ENCODE results near the gene CEP68.
A peak's percentile ranks its signal among the peaks of the same experiment; 100 is the strongest.
"Not testable (repeated sequence)": the region's sequence is repeated elsewhere in the genome, so short reads cannot be mapped to it uniquely, and the experiment has no call there.

CEP68 gene

DNA sequence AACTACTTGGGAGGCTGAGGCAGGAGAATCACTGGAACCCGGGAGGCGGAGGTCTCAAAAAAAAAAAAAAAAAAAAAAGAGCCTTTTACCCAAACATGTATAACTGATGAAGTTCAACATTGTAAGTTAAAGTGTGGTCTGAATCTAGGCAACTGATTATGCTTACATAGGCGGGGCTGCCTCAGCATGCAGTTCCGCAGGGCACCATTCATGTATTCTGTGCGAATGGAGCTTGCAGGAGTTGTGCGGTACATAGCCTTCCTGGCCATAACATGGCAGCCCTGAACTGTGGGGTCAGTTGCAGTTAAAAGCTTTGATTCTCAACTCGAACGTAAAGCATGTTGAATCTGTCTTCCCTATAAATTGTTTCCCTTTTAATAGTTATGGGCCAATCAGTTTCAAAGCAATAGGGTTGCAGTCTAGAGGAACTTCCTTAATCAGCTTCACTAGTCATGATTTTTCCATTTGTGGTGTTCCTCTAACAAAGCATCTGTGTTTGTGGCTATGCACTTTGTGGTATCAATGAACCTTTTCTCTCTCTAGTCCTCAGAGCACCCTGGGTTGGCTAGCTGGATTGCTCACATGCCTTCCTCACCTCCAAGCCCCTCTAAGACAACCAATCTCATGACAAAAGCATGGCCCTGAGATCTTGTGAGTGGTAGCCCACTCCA lies 30.6 kb upstream of the CEP68 start:
- Mint-ChIP-seq H3K36me3 (peaks cover 45% of the 10 kb centered on the region), H3K27ac (peak overlapping the region; percentile 96), H3K27me3 (no peaks in the 10 kb centered on the region), H3K4me1 (peaks cover 56% of the 10 kb centered on the region), H3K9me3 (no peaks in the 10 kb centered on the region), H3K4me3 (peak overlapping the region; percentile 39)
- peak; percentile 71 for ATAC-seq

- H3K27me3 Mint-ChIP-seq = no peaks in the 10 kb centered on the region
- H3K36me3 Mint-ChIP-seq = peaks cover 41% of the 10 kb centered on the region
- peaks cover 61% of the 10 kb centered on the region for H3K4me1 Mint-ChIP-seq
- peak overlapping the region; percentile 39 for H3K4me3 Mint-ChIP-seq
- H3K27ac Mint-ChIP-seq = peak overlapping the region; percentile 96
- no peaks in the 10 kb centered on the region for H3K9me3 Mint-ChIP-seq
- no peak for ATAC-seq
Measured at GRCh38 chr2:65026154-65026553, 30.1 kb upstream of the CEP68 start.

GRCh38 chr2:65026704-65027464 lies 29.3 kb upstream of the CEP68 start:
- Mint-ChIP-seq H3K4me3 (no peak overlapping the region), H3K36me3 (peaks cover 35% of the 10 kb centered on the region), H3K27me3 (no peaks in the 10 kb centered on the region), H3K9me3 (no peaks in the 10 kb centered on the region), H3K27ac (peak overlapping the region; percentile 96), H3K4me1 (peaks cover 68% of the 10 kb centered on the region)
- peak; percentile 77 for ATAC-seq

DNA sequence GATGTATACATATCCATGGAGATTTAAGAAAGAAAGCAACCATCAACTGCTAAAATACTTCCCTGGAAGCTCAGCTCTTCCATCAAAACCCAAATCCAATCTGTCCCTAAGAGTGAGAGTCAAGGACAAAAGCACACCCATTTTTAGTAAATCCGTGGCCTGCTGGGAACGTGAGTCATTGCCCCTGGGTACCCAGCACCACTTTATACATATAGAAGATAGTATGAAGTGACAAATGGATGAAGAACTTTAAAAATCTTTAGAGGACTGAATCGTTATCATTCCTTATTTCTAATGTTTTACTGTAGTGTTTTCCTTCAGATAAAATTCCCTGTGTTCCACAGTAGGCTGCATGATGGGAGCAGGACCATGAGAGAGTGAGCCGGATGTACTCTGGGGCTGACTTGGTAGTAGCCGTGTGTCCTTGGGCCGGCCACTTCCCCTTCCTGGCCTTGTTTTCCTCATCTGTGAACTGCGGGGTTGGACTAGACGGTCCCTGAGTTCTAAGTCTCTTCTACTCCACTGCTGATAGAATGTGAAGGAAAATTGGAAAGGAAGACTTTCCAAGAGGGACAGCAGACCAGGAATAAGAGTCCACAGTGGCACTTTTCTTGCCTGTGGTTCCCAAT lies 28.5 kb upstream of the CEP68 start:
- no peak for ATAC-seq
- H3K4me1 Mint-ChIP-seq = peaks cover 77% of the 10 kb centered on the region
- H3K9me3 Mint-ChIP-seq = no peaks in the 10 kb centered on the region
- peak overlapping the region; percentile 13 for H3K4me3 Mint-ChIP-seq
- H3K27ac Mint-ChIP-seq = peak overlapping the region; percentile 96
- peaks cover 27% of the 10 kb centered on the region for H3K36me3 Mint-ChIP-seq
- no peaks in the 10 kb centered on the region for H3K27me3 Mint-ChIP-seq

DNA sequence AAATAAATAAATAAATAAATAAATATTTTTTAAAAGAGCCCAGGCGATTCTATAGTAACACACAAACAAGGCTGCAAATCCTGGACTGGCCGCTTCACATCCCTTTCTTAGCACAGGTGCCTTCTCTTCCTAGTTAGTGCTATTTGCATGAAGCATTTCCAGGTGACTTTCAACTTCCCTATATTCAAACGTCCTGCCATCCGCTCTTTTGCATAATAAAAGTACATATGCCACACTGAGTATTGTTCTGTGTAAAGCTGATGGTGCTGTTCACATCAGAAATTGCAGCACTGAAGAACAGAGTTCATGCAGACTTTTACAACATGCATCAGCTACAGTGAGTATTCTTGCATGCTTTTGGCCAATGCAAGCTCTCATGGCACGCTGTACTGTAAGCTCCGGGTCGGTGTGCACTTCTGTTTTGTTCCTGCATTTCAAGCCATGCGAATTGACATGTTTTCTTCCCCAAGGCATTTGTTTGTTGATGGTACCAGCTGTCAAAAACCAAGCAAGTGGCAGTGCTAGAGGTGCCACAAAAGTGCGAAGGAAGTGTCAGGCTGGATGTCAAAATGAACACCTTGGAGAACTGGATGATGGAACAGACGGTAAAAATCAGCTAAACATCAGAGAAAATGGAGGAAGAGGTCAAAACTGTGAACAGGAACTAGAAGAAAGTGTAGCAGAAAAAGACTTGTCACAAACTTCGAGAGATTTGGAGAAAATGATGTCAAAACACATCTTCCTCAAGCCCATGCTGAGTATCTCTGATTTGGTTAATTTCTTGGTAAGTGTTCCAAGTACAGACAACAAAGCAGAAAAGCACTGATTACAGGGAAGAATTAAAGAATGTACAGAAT lies 25.5 kb upstream of the CEP68 start:
- peaks cover 72% of the 10 kb centered on the region for H3K4me1 Mint-ChIP-seq
- H3K27ac Mint-ChIP-seq = peak overlapping the region; percentile 43
- ATAC-seq = peak; percentile 72
- peaks cover 12% of the 10 kb centered on the region for H3K36me3 Mint-ChIP-seq
- no peaks in the 10 kb centered on the region for H3K27me3 Mint-ChIP-seq
- no peaks in the 10 kb centered on the region for H3K9me3 Mint-ChIP-seq
- peak overlapping the region; percentile 63 for H3K4me3 Mint-ChIP-seq

- H3K27me3 Mint-ChIP-seq = no peaks in the 10 kb centered on the region
- ATAC-seq = peak; percentile 62
- H3K4me3 Mint-ChIP-seq = peak overlapping the region; percentile 63
- H3K36me3 Mint-ChIP-seq = peaks cover 7% of the 10 kb centered on the region
- H3K9me3 Mint-ChIP-seq = no peaks in the 10 kb centered on the region
- H3K4me1 Mint-ChIP-seq = peaks cover 64% of the 10 kb centered on the region
- H3K27ac Mint-ChIP-seq = peak overlapping the region; percentile 43
Measured at GRCh38 chr2:65031341-65032018, 24.7 kb upstream of the CEP68 start.

DNA sequence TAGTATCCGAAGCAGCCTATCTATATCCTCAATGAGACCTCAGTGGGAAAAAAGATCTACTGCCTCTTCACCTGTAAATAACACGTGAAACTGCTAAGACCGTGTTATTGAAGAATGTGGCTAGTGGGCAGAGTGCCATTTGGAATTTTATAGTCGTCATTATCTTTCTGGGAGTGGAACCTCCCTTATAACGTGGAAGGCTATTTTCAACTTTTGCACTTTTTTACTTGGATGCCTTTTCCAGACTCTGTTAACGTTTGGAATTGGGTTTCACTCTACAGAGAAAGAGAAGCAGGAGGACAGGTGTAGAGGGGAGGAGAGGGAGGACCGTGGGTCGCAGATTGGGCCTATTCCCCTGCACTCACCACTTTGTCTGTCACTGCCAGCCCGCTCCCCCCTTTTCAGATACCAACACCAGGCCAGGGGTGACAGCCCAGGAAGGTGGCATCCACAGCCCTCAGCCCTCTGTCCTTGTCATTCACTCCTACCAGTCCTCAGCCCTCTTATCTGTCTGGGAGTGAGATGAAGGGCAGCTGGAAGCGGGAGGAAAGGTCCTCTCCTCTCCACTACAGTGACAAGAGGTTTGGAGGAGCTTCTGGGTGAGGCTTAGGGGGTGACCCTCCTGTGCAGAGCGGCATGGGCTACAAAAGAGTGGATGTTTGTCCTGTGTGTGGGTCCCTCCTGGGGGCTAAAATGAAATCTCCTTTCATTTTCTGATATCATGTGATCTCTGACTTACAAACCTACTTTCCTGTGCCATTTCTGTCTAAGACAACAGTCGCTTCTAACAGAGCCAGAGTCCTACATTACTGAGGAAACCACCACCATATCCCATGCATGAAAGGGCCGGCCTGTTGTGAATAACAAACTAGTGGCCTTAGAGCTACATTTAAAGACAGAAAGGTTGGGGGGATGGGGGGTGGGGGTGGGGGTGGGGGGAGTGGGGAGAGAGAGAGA lies 23.9 kb upstream of the CEP68 start:
- Mint-ChIP-seq H3K4me1 (peaks cover 65% of the 10 kb centered on the region), H3K9me3 (no peaks in the 10 kb centered on the region), H3K4me3 (peak overlapping the region; percentile 63), H3K27me3 (no peaks in the 10 kb centered on the region), H3K36me3 (peaks cover 14% of the 10 kb centered on the region), H3K27ac (peak overlapping the region; percentile 43)
- no peak for ATAC-seq

- H3K27ac Mint-ChIP-seq = peak overlapping the region; percentile 43
- H3K4me3 Mint-ChIP-seq = peak overlapping the region; percentile 41
- ATAC-seq = no peak
- H3K9me3 Mint-ChIP-seq = no peaks in the 10 kb centered on the region
- H3K4me1 Mint-ChIP-seq = peaks cover 57% of the 10 kb centered on the region
- no peaks in the 10 kb centered on the region for H3K27me3 Mint-ChIP-seq
- peaks cover 23% of the 10 kb centered on the region for H3K36me3 Mint-ChIP-seq
Measured at GRCh38 chr2:65033178-65033577, 23.0 kb upstream of the CEP68 start.

- H3K9me3 Mint-ChIP-seq, H3K4me3 Mint-ChIP-seq, ATAC-seq, H3K27ac Mint-ChIP-seq, H3K27me3 Mint-ChIP-seq: not testable (repeated sequence)
- Mint-ChIP-seq H3K4me1 (peaks cover 54% of the 10 kb centered on the region), H3K36me3 (peaks cover 28% of the 10 kb centered on the region)
Measured at GRCh38 chr2:65033667-65034066, 22.5 kb upstream of the CEP68 start.

- Mint-ChIP-seq H3K27me3 (no peaks in the 10 kb centered on the region), H3K4me1 (peaks cover 54% of the 10 kb centered on the region)
- ATAC-seq = no peak
Measured at GRCh38 chr2:65035351-65035943, 20.8 kb upstream of the CEP68 start.

DNA sequence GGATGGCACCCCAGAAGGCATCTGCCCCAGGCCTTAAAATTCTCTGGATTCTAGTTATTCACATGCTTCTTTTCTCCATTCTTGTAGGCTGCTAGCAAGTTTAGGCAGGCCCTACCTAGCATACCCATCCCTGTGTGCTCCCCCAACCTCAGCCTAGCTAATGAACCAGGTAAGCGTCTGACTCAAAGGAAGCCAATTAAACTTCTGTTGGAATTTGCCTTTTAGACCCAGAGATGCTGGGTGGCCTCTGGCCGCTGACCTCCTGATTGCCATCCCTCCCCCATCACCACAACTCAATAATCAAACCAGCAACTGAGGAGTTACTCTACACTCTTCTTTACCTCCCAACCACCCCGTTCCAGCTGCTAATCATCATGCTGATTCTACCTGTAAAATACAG lies 19.0 kb upstream of the CEP68 start:
- H3K4me1 Mint-ChIP-seq = peaks cover 40% of the 10 kb centered on the region
- peak overlapping the region; percentile 28 for H3K27ac Mint-ChIP-seq
- no peak for ATAC-seq
- no peaks in the 10 kb centered on the region for H3K9me3 Mint-ChIP-seq
- H3K27me3 Mint-ChIP-seq = no peaks in the 10 kb centered on the region
- H3K4me3 Mint-ChIP-seq = no peak overlapping the region
- H3K36me3 Mint-ChIP-seq = peaks cover 43% of the 10 kb centered on the region

More at GRCh38 chr2:65035351-65035943, 20.8 kb upstream of the CEP68 start:
- Mint-ChIP-seq H3K36me3 (peaks cover 37% of the 10 kb centered on the region), H3K9me3 (no peaks in the 10 kb centered on the region), H3K4me3 (no peak overlapping the region), H3K27ac (no peak overlapping the region)

DNA sequence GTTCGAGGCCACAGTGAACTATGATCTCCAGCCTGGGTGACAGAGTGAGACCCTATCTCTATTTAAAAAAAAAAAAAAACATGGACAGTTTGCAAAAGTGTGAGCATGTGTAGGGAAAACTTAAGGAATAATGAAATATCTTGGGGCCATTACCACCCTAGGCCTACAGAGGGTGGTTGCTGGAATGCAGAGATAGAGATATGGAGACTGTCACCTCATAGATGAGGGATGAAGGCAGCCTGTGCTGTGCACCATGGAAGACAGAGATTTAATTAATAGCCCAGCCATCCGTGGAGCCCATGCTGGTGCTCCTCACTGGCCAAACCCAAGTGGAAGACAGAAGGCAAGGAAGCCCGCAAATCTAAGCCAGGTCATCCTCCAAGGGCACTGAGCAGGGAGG lies 16.6 kb upstream of the CEP68 start:
- Mint-ChIP-seq H3K36me3 (peaks cover 52% of the 10 kb centered on the region), H3K27ac (no peak overlapping the region), H3K27me3 (no peaks in the 10 kb centered on the region), H3K9me3 (peaks cover 5% of the 10 kb centered on the region), H3K4me1 (peaks cover 22% of the 10 kb centered on the region), H3K4me3 (no peak overlapping the region)
- ATAC-seq = no peak
